Muscle of arm (tissue), 12 donors: ENCODE data around the gene B3GAT1. TPM values are rescaled to one million over a fixed set of nuclear protein-coding genes. Genes with fewer than 3 reads are reported as not detected.
A peak's percentile ranks its signal among the peaks of the same experiment; 100 is the strongest.

ENCODE experiments used
- DNase-seq: peaks from one replicate; pipeline ENCODE4 v3.0.0-alpha.2; 2013
- polyA plus RNA-seq, 12 donors: library from polyadenylated mRNA; unstranded; fragments of 120-200 nt; gene quantifications; one replicate each; pipeline ENCODE4 v1.2.1, GENCODE V29; 2013; ENCODE audit not compliant: insufficient read length in 12 of 12

Gene B3GAT1
- polyA plus RNA-seq, 12 donors: 0.11 to 0.80 (median 0.33) TPM; not detected in 2

DNA sequence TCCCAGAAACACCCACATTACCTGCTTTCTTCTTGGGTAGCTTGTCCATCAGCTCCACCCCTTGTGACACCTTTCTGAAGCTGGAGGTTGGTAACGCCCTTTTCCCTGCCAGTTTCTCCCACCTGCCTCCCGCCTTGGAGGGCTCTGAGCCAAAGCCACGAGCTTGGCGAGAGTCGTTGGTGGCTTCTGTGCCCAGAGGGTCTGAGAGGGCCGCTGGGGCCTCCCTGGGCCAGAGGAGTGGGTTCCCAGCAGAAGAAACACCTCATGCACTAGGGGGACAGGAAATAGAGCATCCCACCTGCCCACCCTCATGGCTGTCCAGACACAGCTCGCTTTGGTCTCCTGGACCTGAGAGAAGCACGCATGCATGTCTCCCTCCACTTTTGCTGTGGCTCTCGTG is 37.9 kb downstream of the B3GAT1 start:
- DNase-seq: no peak

DNA sequence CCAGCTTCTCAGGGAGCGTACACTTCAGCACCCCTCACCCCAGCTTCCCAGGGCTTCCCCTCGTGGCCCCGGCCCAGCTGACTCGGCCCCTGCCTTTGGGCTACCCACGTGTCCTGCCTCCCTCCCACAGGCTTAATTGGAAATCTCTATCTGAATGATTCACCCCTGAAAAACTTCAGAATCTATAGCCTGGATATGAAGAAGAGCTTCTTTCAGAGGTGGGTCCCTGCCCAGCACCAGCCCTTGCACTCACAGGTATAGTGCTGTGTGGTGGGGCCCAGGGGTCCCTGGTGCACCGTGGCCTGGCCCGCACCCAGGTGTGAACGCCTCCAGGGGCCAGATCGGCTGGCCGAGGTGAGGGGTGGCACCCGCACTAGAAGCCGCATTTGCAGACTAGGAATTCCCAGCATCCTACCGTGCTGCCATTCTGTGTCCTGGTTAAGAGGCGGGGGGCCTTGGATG is 38.4 kb downstream of the B3GAT1 start:
- no peak for DNase-seq

DNA sequence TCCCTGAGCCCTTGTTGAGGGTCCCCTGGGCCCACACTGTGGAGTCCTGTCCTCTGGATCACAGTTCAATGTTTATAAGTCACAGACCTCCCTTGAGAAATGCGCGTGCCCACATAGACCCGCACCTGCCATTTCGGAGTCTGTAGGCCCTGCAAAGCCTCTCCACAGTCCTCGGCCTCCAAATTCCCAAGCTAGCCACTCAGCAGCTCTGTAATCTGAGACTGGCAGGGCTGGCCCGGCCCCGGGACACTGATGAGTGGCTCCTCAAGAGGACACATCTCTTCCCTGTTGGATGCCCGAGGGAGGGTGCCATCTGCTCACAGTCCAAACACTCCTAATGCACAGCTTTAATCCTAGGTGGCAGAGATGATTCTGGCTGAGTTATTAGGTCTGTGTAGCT is 39.1 kb downstream of the B3GAT1 start:
- DNase-seq: no peak

DNA sequence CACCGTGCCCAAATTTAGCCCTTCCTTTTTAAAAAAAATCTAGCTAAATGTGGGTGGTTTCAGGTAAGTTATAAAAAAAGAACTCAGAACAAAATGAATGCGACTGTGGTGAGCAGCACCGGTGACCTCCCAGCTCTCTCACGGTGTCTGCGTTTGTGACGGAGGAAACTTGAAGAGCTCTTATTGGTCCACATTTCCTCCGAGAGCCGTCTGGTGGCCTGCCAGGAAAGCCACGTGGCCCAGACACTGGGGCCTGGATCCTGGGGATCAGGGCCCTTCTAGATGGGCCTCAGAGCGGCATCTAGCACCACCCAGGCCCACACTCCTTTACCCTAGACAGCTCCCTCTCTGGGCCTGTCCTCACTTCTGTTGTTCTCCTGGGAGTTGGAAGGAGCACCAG is 39.5 kb downstream of the B3GAT1 start:
- DNase-seq: no peak

DNA sequence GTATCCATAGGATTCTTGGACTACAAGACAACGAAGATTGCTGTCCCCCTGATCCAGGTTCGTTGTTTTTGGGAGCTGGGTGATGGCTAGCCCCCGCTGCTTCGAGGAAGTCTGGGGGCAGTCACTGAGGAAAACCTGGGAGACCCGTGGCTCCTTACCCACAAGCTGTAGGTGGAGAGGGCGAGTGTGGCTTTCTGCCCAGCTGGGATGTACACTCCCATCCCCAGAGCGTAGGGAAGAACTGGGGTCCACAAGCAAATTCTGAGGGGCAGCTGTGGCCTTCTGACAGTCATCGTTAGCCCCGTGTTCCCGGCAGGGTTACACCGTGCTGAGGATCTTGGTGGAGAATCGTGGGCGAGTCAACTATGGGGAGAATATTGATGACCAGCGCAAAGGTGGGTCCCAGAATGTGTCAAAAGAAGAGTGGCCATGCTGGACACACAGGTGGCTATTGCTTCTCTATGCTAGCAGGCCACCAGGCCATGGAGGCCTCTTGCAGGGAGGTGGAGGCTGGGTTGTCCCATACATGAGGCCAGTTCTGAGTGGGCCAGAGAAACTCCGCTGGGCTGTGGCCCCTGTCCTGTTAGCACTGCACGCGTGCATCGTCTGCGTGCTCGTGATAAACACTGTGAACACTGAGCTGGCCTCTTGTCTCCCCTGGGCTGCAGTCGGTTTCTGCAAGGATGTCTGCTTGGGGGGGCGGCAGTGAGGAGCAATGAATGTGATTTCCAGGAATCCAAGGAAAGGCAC is 40.4 kb downstream of the B3GAT1 start:
- no peak for DNase-seq

- DNase-seq: no peak
Measured at GRCh38 chr11:134370526-134371435, 41.3 kb downstream of the B3GAT1 start.

DNA sequence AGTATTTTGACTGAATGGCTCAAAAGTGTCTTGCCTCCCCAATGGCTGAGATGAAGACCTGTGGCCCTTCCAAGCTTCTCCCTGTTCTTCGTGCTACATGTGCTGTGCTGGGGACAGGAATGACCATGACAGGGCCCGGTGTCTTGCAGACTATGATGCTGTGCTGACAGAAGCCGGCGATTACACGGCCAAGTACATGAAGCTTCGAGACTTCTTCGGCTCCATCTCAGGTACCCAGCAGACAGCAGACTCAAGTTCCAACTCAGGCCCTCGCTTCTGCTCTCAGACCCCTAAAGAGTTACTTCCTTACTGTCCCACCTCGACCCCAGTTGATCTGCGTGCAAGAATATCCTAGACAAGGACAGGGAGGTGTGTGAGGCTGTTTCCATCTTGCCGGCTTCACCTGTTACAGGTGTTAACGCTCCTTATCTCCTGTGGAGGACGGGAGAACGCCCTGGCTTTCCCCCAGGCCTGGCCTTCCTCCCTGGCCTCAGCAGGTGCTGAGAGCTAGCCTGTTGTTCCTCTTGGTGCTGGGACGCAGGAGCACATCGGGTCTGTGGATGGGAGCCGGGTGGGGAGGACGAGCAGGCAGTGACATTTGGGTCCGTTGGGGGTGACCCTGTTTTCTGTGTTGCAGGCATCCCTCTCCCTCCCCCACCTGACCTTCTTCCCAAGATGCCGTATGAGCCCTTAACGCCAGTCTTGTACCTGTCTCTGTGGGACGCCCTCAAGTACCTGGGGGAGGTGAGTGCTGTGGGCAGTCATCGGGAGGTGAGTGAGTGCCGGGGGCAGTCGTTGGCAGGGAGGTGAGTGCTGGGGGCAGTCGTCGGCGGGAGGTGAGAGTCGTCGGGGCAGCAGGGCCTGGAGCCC is 42.2 kb downstream of the B3GAT1 start:
- DNase-seq: no peak

- DNase-seq: no peak
Measured at GRCh38 chr11:134367781-134368180, 44.3 kb downstream of the B3GAT1 start.

DNA sequence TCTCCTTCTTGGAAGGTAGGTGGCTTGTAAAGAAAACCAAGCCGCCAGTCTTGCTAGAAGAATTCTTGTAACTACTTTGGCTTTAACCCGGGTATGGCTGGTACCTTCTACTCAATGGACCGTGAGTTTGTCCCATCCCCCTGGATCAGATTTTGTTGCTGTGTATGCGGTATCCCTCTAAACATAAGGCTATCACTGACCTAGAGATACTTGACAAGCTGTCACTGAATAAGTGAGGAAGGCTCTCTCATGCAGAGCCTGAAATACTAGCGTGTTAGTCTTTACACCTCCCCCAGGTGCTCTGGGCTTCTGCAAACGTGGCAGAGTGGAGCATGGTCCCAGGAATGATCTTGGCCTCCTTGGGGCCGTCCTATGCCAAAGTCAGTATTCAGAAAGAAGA is 45.8 kb downstream of the B3GAT1 start:
- DNase-seq: no peak

GRCh38 chr11:134365011-134365925 is 46.8 kb downstream of the B3GAT1 start:
- DNase-seq: no peak

GRCh38 chr11:134364261-134364660 is 47.8 kb downstream of the B3GAT1 start:
- no peak for DNase-seq

DNA sequence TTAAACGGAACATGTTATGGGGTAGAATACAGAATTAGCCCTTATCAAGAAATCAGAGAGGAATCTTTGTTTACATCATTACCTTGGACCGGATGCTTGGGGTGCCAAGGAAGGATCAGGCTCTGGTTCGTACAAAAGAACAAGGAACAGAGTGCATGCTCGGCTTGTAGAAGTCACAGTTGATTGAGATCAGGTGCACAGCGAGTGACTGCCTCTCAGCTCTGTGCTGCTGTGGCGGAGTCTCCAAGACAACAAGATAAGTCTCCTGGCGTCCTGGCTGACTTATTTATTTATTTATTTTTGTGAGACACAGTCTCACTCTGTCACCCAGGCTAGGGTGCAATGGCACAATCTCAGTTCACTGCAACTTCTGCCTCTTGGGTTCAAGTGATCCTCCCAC is 48.5 kb downstream of the B3GAT1 start:
- no peak for DNase-seq

GRCh38 chr11:134363161-134363560 is 48.9 kb downstream of the B3GAT1 start:
- DNase-seq: no peak

GRCh38 chr11:134362192-134362901 is 49.7 kb downstream of the B3GAT1 start:
- no peak for DNase-seq

GRCh38 chr11:134361661-134362060 is 50.4 kb downstream of the B3GAT1 start:
- DNase-seq: no peak

GRCh38 chr11:134360050-134360835 is 51.8 kb downstream of the B3GAT1 start:
- peak; percentile 82 for DNase-seq

DNA sequence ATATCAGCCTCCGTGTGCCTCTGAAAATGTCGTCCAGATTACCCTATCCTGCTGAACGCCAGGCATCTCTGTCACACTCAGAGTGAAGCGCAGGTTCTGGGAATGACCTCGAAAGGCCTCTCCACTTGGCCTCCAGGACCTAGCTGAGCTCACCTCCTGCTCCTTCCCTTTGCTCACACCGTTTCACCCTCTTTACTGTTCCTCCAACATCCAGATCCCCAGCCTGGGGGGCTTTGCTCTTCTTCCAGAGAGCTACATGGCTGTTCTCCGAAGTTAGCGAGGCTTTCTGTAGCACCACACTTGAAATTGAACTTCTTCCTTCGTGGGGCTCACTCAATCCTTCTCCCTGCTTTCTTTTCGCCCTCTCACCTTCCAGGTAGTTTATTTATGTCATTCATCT is 52.4 kb downstream of the B3GAT1 start:
- DNase-seq: no peak

DNA sequence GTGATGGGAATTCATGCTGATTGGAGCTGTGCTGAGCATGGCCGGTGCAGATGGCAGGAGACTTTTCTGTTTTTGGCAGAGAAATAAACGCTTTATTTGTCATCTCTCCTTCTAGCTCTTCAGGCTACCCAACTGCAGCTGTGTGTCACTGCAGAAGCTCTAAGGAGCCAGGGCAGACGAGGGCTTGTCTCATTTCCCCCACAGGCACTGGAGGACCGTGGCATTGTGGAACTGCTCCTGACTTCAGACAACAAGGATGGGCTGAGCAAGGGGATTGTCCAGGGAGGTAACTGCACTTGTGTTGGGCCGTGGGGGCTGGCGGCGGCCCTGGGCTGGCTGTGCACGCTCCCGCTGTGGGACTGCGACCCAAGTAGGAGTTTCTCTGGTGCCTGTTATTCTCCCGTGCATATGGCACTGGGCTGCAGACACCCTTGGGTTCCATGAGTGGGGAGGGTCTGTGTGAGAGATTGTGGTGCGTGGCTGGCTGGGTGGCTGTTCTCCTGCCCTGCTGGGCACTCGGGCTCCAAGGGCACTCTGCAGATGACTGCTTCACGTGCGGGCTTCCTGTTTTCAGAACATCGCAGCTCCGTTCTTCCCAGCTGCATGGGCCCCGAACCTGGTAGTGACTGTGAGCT is 53.1 kb downstream of the B3GAT1 start:
- DNase-seq: no peak
